NCI-H128 (cell line): Measurements from ENCODE around the gene CFHR3.
A peak's percentile ranks its signal among the peaks of the same experiment; 100 is the strongest.
"Not testable (repeated sequence)": the region's sequence is repeated elsewhere in the genome, so short reads cannot be mapped to it uniquely, and the experiment has no call there.

ENCODE experiments used
- DNase-seq: peaks from one replicate; lab custom pipeline; 2025; ENCODE audit not compliant: unreplicated experiment; lab: John Stamatoyannopoulos, UW

CFHR3 gene

GRCh38 chr1:196774603-196775002, at the start of gene CFHR3:
CFHR3 (plus strand) TSS chr1:196774840; CDS start chr1:196774887, 47 bp downstream.
- DNase-seq = no peak

GRCh38 chr1:196732526-196732925, 42.1 kb upstream of the CFHR3 start:
- no peak for DNase-seq

- DNase-seq = no peak
Observed at GRCh38 chr1:196733091-196733970, 41.3 kb upstream of the CFHR3 start.

GRCh38 chr1:196734006-196734405, 40.6 kb upstream of the CFHR3 start:
- DNase-seq = no peak

- DNase-seq = no peak
Observed at GRCh38 chr1:196734460-196734859, 40.2 kb upstream of the CFHR3 start.

GRCh38 chr1:196738730-196739129, 35.9 kb upstream of the CFHR3 start:
- no peak for DNase-seq

- DNase-seq = peak; percentile 41
Observed at GRCh38 chr1:196743244-196743643, 31.4 kb upstream of the CFHR3 start.

- DNase-seq = not testable (repeated sequence)
Observed at GRCh38 chr1:196765019-196765740, 9.5 kb upstream of the CFHR3 start.

- DNase-seq = not testable (repeated sequence)
Observed at GRCh38 chr1:196769823-196770222, 4.8 kb upstream of the CFHR3 start.

- DNase-seq = no peak
Observed at GRCh38 chr1:196773713-196774112, 927 bp upstream of the CFHR3 start.

GRCh38 chr1:196774175-196774574, 465 bp upstream of the CFHR3 start:
- no peak for DNase-seq

- no peak for DNase-seq
Observed at GRCh38 chr1:196777603-196778002, 3.0 kb downstream of the CFHR3 start.

- DNase-seq = no peak
Observed at GRCh38 chr1:196779093-196779492, 4.5 kb downstream of the CFHR3 start.

GRCh38 chr1:196791252-196791651, 16.6 kb downstream of the CFHR3 start:
- not testable (repeated sequence) for DNase-seq

GRCh38 chr1:196794103-196794502, 19.5 kb downstream of the CFHR3 start:
- peak; percentile 4 for DNase-seq

GRCh38 chr1:196797891-196798290, 23.3 kb downstream of the CFHR3 start:
- DNase-seq = no peak

- DNase-seq = not testable (repeated sequence)
Observed at GRCh38 chr1:196801920-196802319, 27.3 kb downstream of the CFHR3 start.

- no peak for DNase-seq
Observed at GRCh38 chr1:196808529-196809235, 34.0 kb downstream of the CFHR3 start.

- not testable (repeated sequence) for DNase-seq
Observed at GRCh38 chr1:196817442-196817841, 42.8 kb downstream of the CFHR3 start.

- DNase-seq = not testable (repeated sequence)
Observed at GRCh38 chr1:196819531-196819930, 44.9 kb downstream of the CFHR3 start, which contains the start of gene CFHR1. CFHR1 (plus strand) TSS chr1:196819731; CDS start chr1:196819845, 114 bp downstream.

GRCh38 chr1:196827860-196828259, 53.2 kb downstream of the CFHR3 start:
- not testable (repeated sequence) for DNase-seq
